GM10248 (cell line): ENCODE measurements around the gene IL19.

Source experiments
- CTCF ChIA-PET: fragments of 300-600 bp; sonication (Branson Sonifier 250); formaldehyde crosslinking; extraction: SDS; loops from one replicate; lab custom pipeline; 2021; ENCODE audit warnings: antibody characterized with exemption; lab: Yijun Ruan, JAX
- POLR2A ChIA-PET: fragments of 350-650 bp; sonication (Branson Sonifier 250); formaldehyde crosslinking; extraction: SDS; loops from one replicate; lab custom pipeline; 2020; ENCODE audit warnings: antibody characterized with exemption; lab: Yijun Ruan, JAX
- DNase-seq: peaks from one replicate; pipeline ENCODE4 v3.0.0; 2012; ENCODE audit errors: extremely low spot score
- CTCF ChIP-seq: IDR thresholded peaks from 2 replicates; pipeline ENCODE4 v1.5.1; 2012; ENCODE audit warnings: mild to moderate bottlenecking, low read depth; ENCODE audit errors: extremely low read depth, missing control alignments, control extremely low read depth

IL19 gene

GRCh38 chr1:206725109-206725963 lies 45.2 kb upstream of the IL19 start:
- ChIA-PET POLR2A (no interaction called here), CTCF (interaction anchor here (0.7 to 14.9 kb wide), 72 partner anchors 10 to 256 kb away, joined by 3 to 464 read pairs (median 5); partner anchors contain the start of genes IL10 and IL19)
- peak; percentile 71 for DNase-seq
- TF ChIP-seq CTCF = peak; percentile 75

- ChIA-PET CTCF (interaction anchor here (1.1 to 14.9 kb wide), 13 partner anchors 8 to 253 kb away, joined by 3 to 464 read pairs (median 23); partner anchors contain the start of genes IL10 and IL19), POLR2A (no interaction called here)
- DNase-seq = no peak
- no peak for TF ChIP-seq CTCF
Observed at GRCh38 chr1:206727981-206728696, 42.4 kb upstream of the IL19 start.

- no peak for DNase-seq
- POLR2A ChIA-PET = no interaction called here
- CTCF ChIA-PET = interaction anchor here (1.3 to 14.9 kb wide), 6 partner anchors 7 to 184 kb away, joined by 3 to 464 read pairs (median 38); no protein-coding TSS in a partner anchor
Observed at GRCh38 chr1:206728697-206728987, 41.9 kb upstream of the IL19 start.

GRCh38 chr1:206729050-206729449 lies 41.5 kb upstream of the IL19 start:
- no peak for DNase-seq
- no peak for TF ChIP-seq CTCF
- POLR2A ChIA-PET = no interaction called here
- CTCF ChIA-PET = interaction anchor here (1.3 to 14.9 kb wide), 6 partner anchors 9 to 183 kb away, joined by 3 to 464 read pairs (median 6); no protein-coding TSS in a partner anchor

More at GRCh38 chr1:206728697-206728987, 41.9 kb upstream of the IL19 start:
- no peak for TF ChIP-seq CTCF

GRCh38 chr1:206729507-206729906 lies 41.1 kb upstream of the IL19 start:
- ChIA-PET CTCF (interaction anchor here (0.8 to 14.9 kb wide), 8 partner anchors 10 to 253 kb away, joined by 3 to 464 read pairs (median 4); no protein-coding TSS in a partner anchor), POLR2A (no interaction called here)
- TF ChIP-seq CTCF = no peak
- no peak for DNase-seq

- ChIA-PET POLR2A (no interaction called here), CTCF (interaction anchor here (0.7 to 14.9 kb wide), 13 partner anchors 7 to 249 kb away, joined by 3 to 464 read pairs (median 22); no protein-coding TSS in a partner anchor)
- TF ChIP-seq CTCF = no peak
- DNase-seq = no peak
Observed at GRCh38 chr1:206732508-206732907, 38.1 kb upstream of the IL19 start.
